Adrenal gland (tissue), 12 donors: ENCODE measurements around the gene CNN3. TPM values are rescaled to one million over a fixed set of nuclear protein-coding genes. Genes with fewer than 3 reads are reported as not detected.

Experiments
- DNase-seq, 7 donors: peaks; one replicate each; pipeline ENCODE4 v3.0.0-alpha.2; 2019 to 2020
- H3K27ac ChIP-seq, 5 donors: fragments of 200-600 bp; sonication (generic) in 4 of 5; 1 replicate in 3 of 5; 2 replicates in 2 of 5; pipeline versions ENCODE4 v1.5.1 to v1.8.0; 2016 to 2020; ENCODE audit warnings: mild to moderate bottlenecking in 1 of 5
- H3K27me3 ChIP-seq: fragments of 200-600 bp; 2 replicates; pipeline ENCODE4 v1.8.0; 2021
- H3K36me3 ChIP-seq, 2 donors: fragments of 200-600 bp; replicated peaks in 1 of 2; 1 replicate in 1 of 2; 2 replicates in 1 of 2; pipeline versions ENCODE4 v1.5.1 to v1.8.0; 2018 to 2022
- H3K4me1 ChIP-seq, 2 donors: fragments of 200-600 bp; replicated peaks in 1 of 2; 1 replicate in 1 of 2; 2 replicates in 1 of 2; pipeline versions ENCODE4 v1.5.1 to v1.8.0; 2018 to 2021
- H3K4me3 ChIP-seq, 4 donors: fragments of 200-600 bp; sonication (generic) in 3 of 4; one replicate each; pipeline ENCODE4 v1.5.1; 2016 to 2018
- H3K9me3 ChIP-seq, 3 donors: fragments of 200-600 bp; sonication (generic) in 1 of 3; replicated peaks in 1 of 3; 1 replicate in 2 of 3; 2 replicates in 1 of 3; pipeline versions ENCODE4 v1.5.1 to v1.8.0; 2016 to 2021
- POLR2A ChIP-seq, 2 donors: fragments of 450-650 bp; IDR thresholded peaks; one replicate each; pipeline ENCODE4 v1.6.1; 2017; ENCODE audit warnings: antibody characterized with exemption in 2 of 2, mild to moderate bottlenecking in 2 of 2, moderate library complexity in 1 of 2
- WGBS, 4 donors: extraction: QIAGEN DNeasy Blood & Tissue Kit in 2 of 4; methylation state at CpG; one replicate each; pipeline versions ENCODE4 v1.1.5 to v1.1.7; 2013 to 2017; 5-methylcytosine and 5-hydroxymethylcytosine counted together
- intact Hi-C, 2 donors: fragments of 100-400 bp; cut with DNase I; formaldehyde crosslinking; loops; one replicate each; pipeline versions ENCODE4 v1.14.1 to v1.15.0; 2022 to 2023
- polyA plus RNA-seq, 3 donors: library from polyadenylated mRNA; stranded (reverse); fragments of 200-250 nt in 2 of 3; fragments of 350-450 nt in 1 of 3; fragmentation: Illumina TruSeq in 1 of 3; extraction: RNeasy Lipid Tissue Mini Kit (QIAGEN cat#74804) in 1 of 3; gene quantifications; one replicate each; pipeline ENCODE4 v1.2.3, GENCODE V29; 2013 to 2014
- total RNA-seq, 9 donors: library from RNA; depleted of rRNA in 4 of 9; stranded (reverse); fragments of >200 nt in 4 of 9; fragments of 120-200 nt in 1 of 9; fragmentation: NEBNext Ultra II Directional in 1 of 9; extraction: Animal tissue kit (Norgen Biotek cat#: 25700) in 1 of 9; gene quantifications; one replicate each; pipeline versions ENCODE4 v1.1.0 to v1.2.4, GENCODE V29; 2013 to 2023
- TF ChIP-seq, protein P1 (sequence below), 6 experiments: fragments of 450-650 bp in 4 of 6; fragments of 200-600 bp in 2 of 6; sonication (generic) in 1 of 6; IDR thresholded peaks; 1 replicate in 5 of 6; 2 replicates in 1 of 6; pipeline versions ENCODE4 v1.5.1 to v1.8.0; 2016 to 2021; ENCODE audit warnings: antibody characterized with exemption in 6 of 6, mild to moderate bottlenecking in 2 of 6, moderate library complexity in 1 of 6
- donor health status: healthy with polysubstance abuse.
- donor health status: Bipolar disorder and iron deficiency.
- donor health status: DM: yes; HTN: yes; CAD: no.
- donor health status: DM: no; HTN: no; CAD: no.
- donor health status: DM: no; HTN: no; CAD: no.
- donor health status: DM: yes; HTN: yes; CAD: no.

Gene CNN3
- total and polyA plus RNA-seq, 12 donors, result 97.3 to 766 (median 412) TPM

DNA sequence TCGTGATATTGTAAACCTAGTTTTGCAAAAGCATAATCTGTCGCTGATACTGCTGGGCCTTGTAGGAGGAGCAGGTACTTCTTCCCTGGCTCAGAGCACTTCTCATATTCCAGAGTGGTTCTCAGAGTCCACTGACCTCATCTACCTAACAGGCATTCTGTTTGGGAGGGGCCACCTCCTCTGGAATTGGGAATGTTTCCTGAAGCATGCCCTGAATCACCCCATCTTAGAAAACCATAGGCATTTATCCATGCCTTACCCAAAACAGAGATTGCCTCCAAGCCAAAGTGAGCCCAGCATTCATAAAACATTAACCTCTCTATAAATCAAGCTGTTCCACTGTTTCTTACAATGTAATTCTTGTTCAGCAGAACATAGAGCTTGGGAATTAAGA lies 71.6 kb downstream of the CNN3 start:
- H3K27ac ChIP-seq, result peak overlapping the region in 3 of 5 donors; percentile 71 to 92 (median 85)
- intact Hi-C loops, result loop anchor here in 1 of 2 donors (10.0 kb wide), 1 partner anchor 69 kb away; the partner anchor contains the start of gene CNN3
- TF ChIP-seq, protein P1, sequence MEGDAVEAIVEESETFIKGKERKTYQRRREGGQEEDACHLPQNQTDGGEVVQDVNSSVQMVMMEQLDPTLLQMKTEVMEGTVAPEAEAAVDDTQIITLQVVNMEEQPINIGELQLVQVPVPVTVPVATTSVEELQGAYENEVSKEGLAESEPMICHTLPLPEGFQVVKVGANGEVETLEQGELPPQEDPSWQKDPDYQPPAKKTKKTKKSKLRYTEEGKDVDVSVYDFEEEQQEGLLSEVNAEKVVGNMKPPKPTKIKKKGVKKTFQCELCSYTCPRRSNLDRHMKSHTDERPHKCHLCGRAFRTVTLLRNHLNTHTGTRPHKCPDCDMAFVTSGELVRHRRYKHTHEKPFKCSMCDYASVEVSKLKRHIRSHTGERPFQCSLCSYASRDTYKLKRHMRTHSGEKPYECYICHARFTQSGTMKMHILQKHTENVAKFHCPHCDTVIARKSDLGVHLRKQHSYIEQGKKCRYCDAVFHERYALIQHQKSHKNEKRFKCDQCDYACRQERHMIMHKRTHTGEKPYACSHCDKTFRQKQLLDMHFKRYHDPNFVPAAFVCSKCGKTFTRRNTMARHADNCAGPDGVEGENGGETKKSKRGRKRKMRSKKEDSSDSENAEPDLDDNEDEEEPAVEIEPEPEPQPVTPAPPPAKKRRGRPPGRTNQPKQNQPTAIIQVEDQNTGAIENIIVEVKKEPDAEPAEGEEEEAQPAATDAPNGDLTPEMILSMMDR (IDR thresholded peaks at IDR 0.05), result no peak
- no peak for TF ChIP-seq POLR2A (IDR thresholded peaks at IDR 0.05)
- H3K9me3 ChIP-seq, result no peaks in the 10 kb centered on the region
- WGBS, 4 donors, result 39 to 78% (median 61%) methylated on average over 2 of the region's 2 CpGs
- no peak for DNase-seq
- no peaks in the 10 kb centered on the region for H3K27me3 ChIP-seq
- no peak overlapping the region for H3K4me3 ChIP-seq
- H3K36me3 ChIP-seq, result no peaks in the 10 kb centered on the region
- H3K4me1 ChIP-seq, result peaks cover 0 to 19% of the 10 kb centered on the region in 2 donors

DNA sequence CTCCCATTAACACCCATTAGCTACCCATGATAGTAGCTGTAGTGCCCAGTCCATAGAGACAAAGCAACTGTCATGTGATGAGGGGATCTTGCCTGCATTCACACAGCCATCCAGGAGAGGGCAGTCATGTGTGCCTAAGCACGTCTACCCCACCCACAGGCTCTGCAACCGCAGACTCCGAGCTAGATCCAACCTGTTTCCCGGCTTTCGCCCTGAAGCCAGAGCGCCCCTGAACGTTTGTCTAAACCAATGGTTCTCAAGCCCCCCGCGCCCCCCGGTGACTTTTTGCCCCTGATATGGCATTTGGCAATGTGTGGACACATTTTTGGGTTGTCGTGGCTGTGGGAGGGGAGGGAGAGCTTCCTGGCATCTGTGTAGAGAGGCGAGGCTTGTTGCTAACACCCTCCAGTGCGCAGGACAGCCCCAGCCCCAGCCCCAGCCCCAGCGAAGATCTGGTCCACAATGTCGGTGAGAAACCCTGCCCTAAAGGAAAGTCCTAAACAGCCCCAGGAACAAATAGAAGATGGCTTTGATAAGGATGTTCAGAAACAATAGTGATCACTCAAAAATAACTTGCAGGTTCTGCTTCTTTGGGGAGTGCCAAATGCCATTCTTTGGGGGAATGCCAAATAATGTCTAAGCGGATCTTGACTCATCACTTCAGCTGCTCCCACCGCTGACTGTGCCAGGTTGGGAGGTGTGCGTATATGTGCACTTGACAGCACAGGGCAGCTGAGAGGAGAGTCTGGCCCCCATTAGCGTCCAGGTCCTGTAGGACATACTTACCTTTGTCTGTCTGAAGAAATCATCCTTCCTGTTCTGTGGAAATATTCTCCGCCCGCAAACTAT lies 72.2 kb downstream of the CNN3 start:
- 11 to 21% (median 13%) methylated on average over 10 to 21 of the region's 21 CpGs for WGBS, 4 donors
- TF ChIP-seq POLR2A (IDR thresholded peaks at IDR 0.05), result no peak
- TF ChIP-seq, protein P1 (IDR thresholded peaks at IDR 0.05), result peak; percentile 84 to 99 (median 95)
- intact Hi-C loops, result loop anchor here (5.0 to 10.0 kb wide), 2 partner anchors 70 to 188 kb away; partner anchors contain the start of gene CNN3 (in 1 of the 2)
- Histone ChIP-seq H3K4me3 (peak overlapping the region in 2 of 4 donors; percentile 44 to 58), H3K9me3 (no peaks in the 10 kb centered on the region), H3K27ac (peak overlapping the region in 4 of 5 donors; percentile 19 to 92 (median 78)), H3K4me1 (peaks cover 0 to 13% of the 10 kb centered on the region in 2 donors), H3K27me3 (no peaks in the 10 kb centered on the region), H3K36me3 (no peaks in the 10 kb centered on the region)
- DNase-seq, result peak; percentile 88 to 97 (median 93)

DNA sequence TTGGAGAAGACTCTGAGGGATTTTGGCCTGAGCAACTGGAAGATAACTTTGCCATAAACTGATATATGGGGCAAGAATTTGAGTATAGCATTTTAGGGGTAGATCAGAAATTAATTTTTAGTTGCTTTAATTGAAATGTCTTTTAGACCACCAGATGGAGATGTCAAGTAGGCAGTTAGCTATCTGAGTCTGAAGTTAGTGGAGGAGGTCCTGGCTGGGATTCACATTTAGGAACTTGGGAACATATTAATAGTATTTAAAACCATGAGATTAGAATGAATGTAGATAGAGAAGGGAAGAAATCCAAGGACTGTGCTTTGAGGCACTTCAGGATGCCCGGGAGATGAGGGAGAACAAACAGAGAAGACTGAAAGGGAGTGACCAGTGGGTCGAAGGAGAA lies 74.1 kb downstream of the CNN3 start:
- no peak for DNase-seq
- no peaks in the 10 kb centered on the region for H3K9me3 ChIP-seq
- 71 to 82% (median 80%) methylated on average over 2 of the region's 2 CpGs for WGBS, 4 donors
- intact Hi-C loops, result loop anchor here (2.0 to 10.0 kb wide), 3 partner anchors 72 to 190 kb away; partner anchors contain the start of gene CNN3 (in 1 of the 2)
- TF ChIP-seq POLR2A (IDR thresholded peaks at IDR 0.05), result no peak
- TF ChIP-seq, protein P1 (IDR thresholded peaks at IDR 0.05), result peak in 1 of 6 experiments; percentile 4
- H3K4me1 ChIP-seq, result peaks cover 0 to 10% of the 10 kb centered on the region in 2 donors
- H3K4me3 ChIP-seq, result no peak overlapping the region
- no peaks in the 10 kb centered on the region for H3K36me3 ChIP-seq
- no peaks in the 10 kb centered on the region for H3K27me3 ChIP-seq
- no peak overlapping the region for H3K27ac ChIP-seq

DNA sequence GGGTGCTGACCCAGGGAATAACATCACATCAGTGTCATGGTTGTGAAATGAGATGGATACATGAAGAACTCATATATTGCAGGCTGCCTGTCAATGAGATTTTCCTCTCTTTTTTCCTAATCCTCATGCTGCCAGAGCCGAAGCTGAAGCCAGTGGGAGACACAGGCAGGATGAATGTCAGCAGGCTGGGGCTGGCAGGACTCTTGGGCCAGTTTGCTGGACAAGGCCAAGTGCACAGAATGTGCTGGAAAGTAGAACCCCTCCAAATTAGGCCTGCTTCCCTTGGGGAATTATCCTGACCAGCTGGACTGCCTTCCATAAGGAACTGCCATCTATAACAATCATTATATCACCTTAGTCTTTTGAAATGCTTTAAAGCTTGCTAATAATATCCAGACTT lies 75.3 kb downstream of the CNN3 start:
- Histone ChIP-seq H3K27ac (no peak overlapping the region), H3K9me3 (no peaks in the 10 kb centered on the region), H3K27me3 (no peaks in the 10 kb centered on the region), H3K4me1 (peaks cover 0 to 10% of the 10 kb centered on the region in 2 donors), H3K36me3 (no peaks in the 10 kb centered on the region), H3K4me3 (no peak overlapping the region)
- 65 to 93% (median 83%) methylated on average over 1 of the region's 1 CpG for WGBS, 4 donors
- intact Hi-C loops, result loop anchor here (5.0 to 10.0 kb wide), 2 partner anchors 73 to 191 kb away; partner anchors contain the start of gene CNN3 (in 1 of the 2)
- TF ChIP-seq POLR2A (IDR thresholded peaks at IDR 0.05), result no peak
- TF ChIP-seq, protein P1 (IDR thresholded peaks at IDR 0.05), result no peak
- no peak for DNase-seq
